ENCODE measurements around the gene ALG11. TPM values are rescaled to one million over a fixed set of nuclear protein-coding genes. Genes with fewer than 3 reads are reported as not detected.
A peak's percentile ranks its signal among the peaks of the same experiment; 100 is the strongest.

ALG11 gene
- total RNA-seq, 1 experiment from 2014 or later: 7.3 TPM

DNA sequence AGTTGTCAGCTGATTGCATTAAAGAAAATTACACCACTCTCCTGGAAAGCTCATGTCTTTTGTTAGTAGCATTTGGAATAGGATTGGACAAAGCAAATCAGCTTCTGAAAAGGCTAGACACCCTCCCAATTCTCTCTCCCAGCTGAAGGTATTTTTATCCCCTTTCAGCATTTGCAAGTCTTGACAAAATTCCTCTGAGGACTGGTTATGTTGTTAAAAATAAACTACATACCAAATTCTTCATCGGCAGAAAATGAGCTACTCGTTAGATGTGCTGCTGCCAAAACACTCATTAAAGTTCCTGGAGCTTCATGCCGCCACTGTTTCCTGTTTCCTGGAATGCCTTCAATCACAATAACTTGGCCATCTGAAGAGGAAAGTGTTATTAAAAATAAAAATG, 49.4 kb downstream of the ALG11 start:
- Histone ChIP-seq H3K27me3 (ENCODE audit: low read length) (no peaks in the 10 kb centered on the region), H3F3A (ENCODE audit: low read length, unreplicated experiment) (no peaks in the 10 kb centered on the region), H3K27ac (ENCODE audit: low read length) (no peak overlapping the region), H3K4me1 (ENCODE audit: insufficient read depth, low read length) (no peaks in the 10 kb centered on the region), H3K4me2 (ENCODE audit: low read length) (no peak overlapping the region), H3K9me3 (ENCODE audit: low read length) (0 out of 2 replicates have a peak, but pooled peaks cover 3% of the 10 kb centered on the region), H3K79me2 (ENCODE audit: low read length) (no peaks in the 10 kb centered on the region), H3K9ac (ENCODE audit: low read length) (no peak overlapping the region), H3K9me2 (replicated peaks; ENCODE audit: low read length) (no peaks in the 10 kb centered on the region), H2AFZ (ENCODE audit: low read length) (peak overlapping the region; percentile 19; the same call in 1 of the 2 replicates), H4K20me1 (ENCODE audit: low read length) (no peaks in the 10 kb centered on the region), H3K4me3 (ENCODE audit: low read length) (no peak overlapping the region), H3K36me3 (ENCODE audit: low read depth, low read length) (no peaks in the 10 kb centered on the region)
- ChIA-PET POLR2A (ENCODE audit: unreplicated experiment) (no interaction called here), CTCF (interaction anchor here (0.6 kb wide), 1 partner anchor 133 kb away, joined by 4 read pairs; no protein-coding TSS in a partner anchor)
- ATAC-seq (no peak), DNase-seq (no peak)
- BruUV-seq (replicated peaks): no TSS peak
- TF ChIP-seq EZH2phosphoT487 (IDR thresholded peaks at IDR 0.05; ENCODE audit: borderline replicate concordance, low read length): no peak
- TF ChIP-seq, protein P1, sequence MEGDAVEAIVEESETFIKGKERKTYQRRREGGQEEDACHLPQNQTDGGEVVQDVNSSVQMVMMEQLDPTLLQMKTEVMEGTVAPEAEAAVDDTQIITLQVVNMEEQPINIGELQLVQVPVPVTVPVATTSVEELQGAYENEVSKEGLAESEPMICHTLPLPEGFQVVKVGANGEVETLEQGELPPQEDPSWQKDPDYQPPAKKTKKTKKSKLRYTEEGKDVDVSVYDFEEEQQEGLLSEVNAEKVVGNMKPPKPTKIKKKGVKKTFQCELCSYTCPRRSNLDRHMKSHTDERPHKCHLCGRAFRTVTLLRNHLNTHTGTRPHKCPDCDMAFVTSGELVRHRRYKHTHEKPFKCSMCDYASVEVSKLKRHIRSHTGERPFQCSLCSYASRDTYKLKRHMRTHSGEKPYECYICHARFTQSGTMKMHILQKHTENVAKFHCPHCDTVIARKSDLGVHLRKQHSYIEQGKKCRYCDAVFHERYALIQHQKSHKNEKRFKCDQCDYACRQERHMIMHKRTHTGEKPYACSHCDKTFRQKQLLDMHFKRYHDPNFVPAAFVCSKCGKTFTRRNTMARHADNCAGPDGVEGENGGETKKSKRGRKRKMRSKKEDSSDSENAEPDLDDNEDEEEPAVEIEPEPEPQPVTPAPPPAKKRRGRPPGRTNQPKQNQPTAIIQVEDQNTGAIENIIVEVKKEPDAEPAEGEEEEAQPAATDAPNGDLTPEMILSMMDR (conservative IDR thresholded peaks at IDR 0.05; ENCODE audit: low read depth, low read length): no peak
- TF ChIP-seq EZH2 (IDR thresholded peaks at IDR 0.05; ENCODE audit: low read length, unreplicated experiment): no peak
- intact Hi-C loops (cut with micrococcal nuclease): no loop called here

- no peaks in the 10 kb centered on the region for H3K79me2 ChIP-seq (ENCODE audit: low read length)
- H3F3A ChIP-seq (ENCODE audit: low read length, unreplicated experiment): no peaks in the 10 kb centered on the region
- H3K9me3 ChIP-seq (ENCODE audit: low read length): peaks cover 16% of the 10 kb centered on the region; the same call in 1 of the 2 replicates
- no peaks in the 10 kb centered on the region for H3K9me2 ChIP-seq (replicated peaks; ENCODE audit: low read length)
- CTCF ChIA-PET: no interaction called here
- no peak overlapping the region for H3K4me3 ChIP-seq (ENCODE audit: low read length)
- no peak overlapping the region for H3K9ac ChIP-seq (ENCODE audit: low read length)
- intact Hi-C loops (cut with micrococcal nuclease): no loop called here
- no peak overlapping the region for H3K4me2 ChIP-seq (ENCODE audit: low read length)
- no peaks in the 10 kb centered on the region for H3K4me1 ChIP-seq (ENCODE audit: insufficient read depth, low read length)
- DNase-seq (no peak), ATAC-seq (no peak)
- no peaks in the 10 kb centered on the region for H4K20me1 ChIP-seq (ENCODE audit: low read length)
- no peak overlapping the region for H3K27ac ChIP-seq (ENCODE audit: low read length)
- H3K36me3 ChIP-seq (ENCODE audit: low read depth, low read length): no peaks in the 10 kb centered on the region
- POLR2A ChIA-PET (ENCODE audit: unreplicated experiment): no interaction called here
- H3K27me3 ChIP-seq (ENCODE audit: low read length): no peaks in the 10 kb centered on the region
- no peak overlapping the region for H2AFZ ChIP-seq (ENCODE audit: low read length)
- BruUV-seq (replicated peaks): no TSS peak
- TF ChIP-seq, protein P1 (conservative IDR thresholded peaks at IDR 0.05; ENCODE audit: low read depth, low read length): no peak
- TF ChIP-seq EZH2 (IDR thresholded peaks at IDR 0.05; ENCODE audit: low read length, unreplicated experiment): no peak
Measured at GRCh38 chr13:52067237-52067636, 55.0 kb downstream of the ALG11 start.

GRCh38 chr13:52070929-52071523, 58.8 kb downstream of the ALG11 start:
- Histone ChIP-seq H4K20me1 (ENCODE audit: low read length) (no peaks in the 10 kb centered on the region), H3K4me1 (ENCODE audit: insufficient read depth, low read length) (no peaks in the 10 kb centered on the region), H3K9me3 (ENCODE audit: low read length) (peaks cover 13% of the 10 kb centered on the region; the same call in 1 of the 2 replicates), H3K27me3 (ENCODE audit: low read length) (no peaks in the 10 kb centered on the region), H2AFZ (ENCODE audit: low read length) (no peak overlapping the region), H3K4me2 (ENCODE audit: low read length) (no peak overlapping the region), H3K27ac (ENCODE audit: low read length) (no peak overlapping the region), H3K9me2 (replicated peaks; ENCODE audit: low read length) (no peaks in the 10 kb centered on the region), H3K79me2 (ENCODE audit: low read length) (no peaks in the 10 kb centered on the region), H3K9ac (ENCODE audit: low read length) (no peak overlapping the region), H3K4me3 (ENCODE audit: low read length) (no peak overlapping the region), H3K36me3 (ENCODE audit: low read depth, low read length) (no peaks in the 10 kb centered on the region), H3F3A (ENCODE audit: low read length, unreplicated experiment) (no peaks in the 10 kb centered on the region)
- ATAC-seq (no peak), DNase-seq (no peak)
- no TSS peak for BruUV-seq (replicated peaks)
- ChIA-PET POLR2A (ENCODE audit: unreplicated experiment) (no interaction called here), CTCF (no interaction called here)
- intact Hi-C loops (cut with micrococcal nuclease): no loop called here
- no peak for TF ChIP-seq EZH2 (IDR thresholded peaks at IDR 0.05; ENCODE audit: low read length, unreplicated experiment)
- TF ChIP-seq, protein P1 (conservative IDR thresholded peaks at IDR 0.05; ENCODE audit: low read depth, low read length): 0 out of 2 replicates have a peak, but pooled peaks have one; percentile 12

All from PC-3 (cell line).